DMS 273 (cell line): ENCODE data around the gene DNAJB11.

Source experiments
- DNase-seq: peaks from one replicate; lab custom pipeline; 2025; ENCODE audit not compliant: unreplicated experiment; lab: John Stamatoyannopoulos, UW

Gene DNAJB11

DNA sequence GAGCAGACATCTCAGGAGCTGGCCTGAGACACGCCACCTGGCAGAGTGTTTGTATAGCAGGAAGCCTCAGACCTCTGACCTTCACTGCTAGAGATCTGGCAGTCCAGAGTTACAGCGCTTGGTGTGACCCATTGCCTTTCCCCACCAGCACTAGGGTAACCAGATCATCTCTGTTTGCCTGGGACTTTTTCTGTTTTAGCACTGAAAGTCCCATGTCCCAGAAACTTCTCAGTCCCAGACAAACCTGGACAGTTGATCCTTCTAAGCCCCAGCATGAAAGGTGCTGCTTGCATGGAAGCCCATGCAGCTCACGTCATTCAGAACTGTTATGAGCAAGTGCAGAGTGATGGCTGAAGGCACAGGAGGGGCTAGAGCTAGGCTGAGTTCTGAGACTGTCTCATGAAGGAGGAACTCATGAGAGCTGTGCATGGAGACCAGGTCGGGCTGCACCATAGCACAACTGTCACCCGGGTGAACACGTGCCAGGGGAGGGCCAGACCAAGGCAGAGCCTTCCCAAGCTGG, 24.1 kb downstream of the DNAJB11 start:
- DNase-seq = peak; percentile 16

- DNase-seq = no peak
Observed at GRCh38 chr3:186596568-186597287, 26.2 kb downstream of the DNAJB11 start.

DNA sequence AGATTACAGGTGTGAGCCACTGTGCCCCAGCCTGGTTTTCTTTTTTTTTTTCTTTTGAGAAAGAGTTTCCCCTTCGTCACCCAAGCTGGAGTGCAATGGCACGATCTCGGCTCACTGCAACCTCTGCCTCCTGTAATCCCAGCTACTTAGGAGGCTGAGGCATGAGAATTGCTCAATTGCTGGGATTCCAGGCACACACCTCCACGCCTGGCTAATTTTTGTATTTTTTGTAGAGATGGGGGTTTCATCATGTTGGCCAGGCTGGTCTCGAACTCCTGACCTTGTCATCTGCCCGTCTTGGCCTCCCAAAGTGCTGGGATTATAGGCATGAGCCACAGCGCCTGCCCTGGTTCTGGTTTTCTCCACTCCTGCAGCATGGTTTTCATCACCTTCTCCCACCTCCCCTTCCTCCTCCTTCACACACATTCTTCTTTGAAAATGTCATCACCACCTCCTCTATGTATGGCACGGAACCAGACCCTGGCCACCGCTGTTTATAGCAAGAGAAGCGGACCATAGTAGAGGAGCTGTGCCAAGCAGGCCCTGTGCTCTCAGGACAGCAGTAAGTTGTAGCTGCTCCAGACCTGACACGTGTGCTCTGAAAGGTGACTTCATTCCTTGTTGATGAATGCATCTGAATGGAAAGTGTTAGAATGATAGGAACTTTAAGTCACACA, 27.7 kb downstream of the DNAJB11 start:
- no peak for DNase-seq

- no peak for DNase-seq
Observed at GRCh38 chr3:186598794-186599141, 28.2 kb downstream of the DNAJB11 start.

GRCh38 chr3:186599142-186599784, 28.7 kb downstream of the DNAJB11 start:
- DNase-seq = no peak

DNA sequence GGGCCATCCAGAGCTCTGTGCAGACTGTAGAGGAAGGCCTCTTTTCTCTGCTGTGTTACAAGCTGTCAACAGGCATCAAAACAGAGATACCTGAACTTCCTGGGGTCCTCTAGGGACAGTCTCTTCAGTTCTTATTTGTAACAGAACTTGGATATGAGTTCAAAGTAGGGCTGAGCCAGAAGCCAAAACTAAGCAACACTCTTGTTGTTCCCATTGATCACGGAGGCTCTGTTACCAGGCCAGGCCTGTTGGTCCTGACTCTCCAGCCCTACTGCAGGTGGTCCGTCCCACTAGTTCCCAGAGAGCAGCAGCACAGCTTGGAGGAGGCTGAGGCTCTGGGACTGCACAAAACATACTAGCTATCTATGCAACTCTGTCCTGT, 29.3 kb downstream of the DNAJB11 start:
- DNase-seq = no peak

- DNase-seq = no peak
Observed at GRCh38 chr3:186600896-186601295, 30.4 kb downstream of the DNAJB11 start.

DNA sequence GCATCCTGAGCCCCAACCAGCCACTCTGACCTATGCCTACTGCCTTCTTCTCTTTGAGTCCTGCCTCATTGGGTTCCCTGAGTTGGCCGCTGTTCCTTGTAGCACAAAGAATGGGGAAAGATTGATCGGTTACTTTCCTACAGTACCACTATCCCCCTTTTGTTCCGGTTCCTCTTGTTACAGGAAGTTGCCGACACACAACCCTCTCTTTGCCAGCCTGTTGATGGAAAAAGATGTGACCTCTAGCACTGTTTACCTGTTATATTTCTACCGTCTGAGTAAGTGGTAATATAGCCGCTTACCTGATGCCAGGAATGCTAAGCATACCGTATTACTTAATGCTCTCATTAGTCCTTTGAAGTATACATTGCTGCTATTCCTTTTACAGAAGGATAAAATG, 32.6 kb downstream of the DNAJB11 start:
- DNase-seq = no peak

DNA sequence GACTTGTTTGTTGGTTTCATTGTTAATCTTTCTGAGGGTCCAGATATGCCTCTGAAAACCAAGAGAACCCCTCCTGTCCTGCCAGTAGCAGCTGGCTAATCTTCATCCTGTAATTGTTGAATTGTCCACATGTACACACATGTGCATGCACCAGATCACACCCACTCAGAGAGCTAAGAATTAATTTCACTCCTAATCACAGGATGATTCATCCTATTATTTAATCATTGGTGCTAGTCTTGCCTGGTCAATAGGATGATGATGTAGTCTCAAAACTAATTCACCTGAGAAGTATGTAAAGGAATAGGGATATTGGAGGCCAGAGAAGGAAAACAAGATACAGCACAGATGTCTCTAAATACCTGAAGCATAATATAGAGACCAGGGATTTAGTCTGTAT, 34.6 kb downstream of the DNAJB11 start:
- DNase-seq = no peak

GRCh38 chr3:186605561-186606545, 35.3 kb downstream of the DNAJB11 start:
- DNase-seq = no peak

GRCh38 chr3:186608624-186609215, 38.2 kb downstream of the DNAJB11 start:
- no peak for DNase-seq

DNA sequence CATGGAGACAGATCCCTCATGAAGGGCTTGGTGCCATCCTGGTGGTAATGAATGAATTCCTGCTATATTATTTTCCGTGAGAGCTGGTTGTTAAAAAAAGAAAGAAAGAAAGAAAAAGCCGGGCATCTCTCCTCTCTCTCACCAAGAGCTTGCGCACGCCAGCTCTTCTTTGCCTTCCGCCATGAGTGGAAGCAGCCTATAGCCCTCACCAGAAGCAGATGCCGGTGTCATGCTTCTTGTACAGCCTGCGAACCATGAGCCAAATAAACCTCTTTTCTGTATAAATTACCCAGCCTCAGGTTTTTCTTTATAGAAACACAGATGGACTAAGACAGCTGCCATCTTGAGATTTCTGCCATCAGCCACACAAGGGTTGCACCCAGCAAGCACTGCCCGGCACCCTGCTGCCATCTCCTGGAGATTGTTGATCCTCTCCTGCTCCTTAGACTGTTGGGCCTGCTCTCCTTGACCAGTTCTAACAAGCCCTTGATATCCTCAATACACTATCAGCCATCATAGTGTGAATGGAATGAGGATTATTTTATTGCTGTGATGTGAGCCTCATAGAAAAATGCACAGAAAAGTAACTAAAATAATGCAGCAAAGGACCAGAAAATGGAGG, 38.8 kb downstream of the DNAJB11 start:
- peak; percentile 30 for DNase-seq

- no peak for DNase-seq
Observed at GRCh38 chr3:186612065-186612464, 41.5 kb downstream of the DNAJB11 start.

DNA sequence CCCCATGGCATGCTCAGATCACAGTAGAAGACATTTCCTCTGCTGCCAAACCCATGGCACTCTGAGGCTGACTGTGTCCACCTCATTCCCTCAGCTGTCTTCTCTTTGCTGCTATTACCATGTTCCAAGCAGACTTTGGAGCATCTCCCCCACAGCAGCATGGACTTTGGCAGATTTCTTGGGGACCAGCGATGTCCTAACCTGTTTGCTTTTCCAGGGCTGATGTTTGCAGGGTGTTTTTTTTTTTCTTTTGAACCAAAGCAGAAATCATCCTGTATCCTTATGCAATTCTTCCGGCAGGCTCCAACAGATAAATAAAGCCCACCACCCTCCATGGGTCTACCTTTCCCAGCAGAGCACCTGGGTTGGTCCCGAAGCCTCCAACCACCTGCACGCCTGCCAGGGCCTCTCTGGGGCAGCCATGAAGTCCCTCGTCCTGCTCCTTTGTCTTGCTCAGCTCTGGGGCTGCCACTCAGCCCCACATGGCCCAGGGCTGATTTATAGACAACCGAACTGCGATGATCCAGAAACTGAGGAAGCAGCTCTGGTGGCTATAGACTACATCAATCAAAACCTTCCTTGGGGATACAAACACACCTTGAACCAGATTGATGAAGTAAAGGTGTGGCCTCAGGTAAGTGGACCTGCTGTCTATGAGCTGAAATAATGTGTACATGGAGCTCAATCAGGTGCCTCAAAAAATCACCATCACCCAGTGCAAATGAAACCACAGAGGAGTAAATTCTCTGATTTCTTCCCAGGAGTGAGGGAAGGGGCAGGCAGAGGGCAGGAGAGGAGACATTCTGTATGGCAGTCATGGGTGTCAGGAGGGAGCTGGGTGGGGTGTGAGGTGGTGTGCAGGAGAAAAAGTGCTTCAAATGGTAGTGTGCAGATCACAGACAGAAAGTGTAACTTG, 42.5 kb downstream of the DNAJB11 start, which contains the start of gene AHSG:
Gene AHSG (plus strand): TSS at position 340 of the 916 bp plus-strand sequence. CDS start 82 bp downstream, at position 422.
- no peak for DNase-seq

- peak; percentile 25 for DNase-seq
Observed at GRCh38 chr3:186613637-186614265, 43.2 kb downstream of the DNAJB11 start.

DNA sequence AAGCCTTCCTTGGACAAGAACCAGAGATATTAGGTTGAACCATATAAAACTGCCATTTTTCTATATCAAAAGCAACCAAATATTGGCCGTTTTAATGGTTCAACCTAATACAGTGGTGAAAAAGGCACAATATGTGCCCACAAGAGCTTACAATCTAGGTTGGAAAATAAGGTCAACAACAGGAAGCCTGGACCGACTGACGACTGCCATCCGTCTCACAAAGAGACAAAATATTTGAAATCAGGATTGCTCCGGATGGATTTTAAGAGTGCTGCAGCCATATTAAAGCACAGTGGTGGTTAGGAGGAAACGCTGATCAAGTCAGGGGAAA, 43.7 kb downstream of the DNAJB11 start:
- DNase-seq = no peak

- peak; percentile 88 for DNase-seq
Observed at GRCh38 chr3:186614597-186615483, 44.3 kb downstream of the DNAJB11 start.

DNA sequence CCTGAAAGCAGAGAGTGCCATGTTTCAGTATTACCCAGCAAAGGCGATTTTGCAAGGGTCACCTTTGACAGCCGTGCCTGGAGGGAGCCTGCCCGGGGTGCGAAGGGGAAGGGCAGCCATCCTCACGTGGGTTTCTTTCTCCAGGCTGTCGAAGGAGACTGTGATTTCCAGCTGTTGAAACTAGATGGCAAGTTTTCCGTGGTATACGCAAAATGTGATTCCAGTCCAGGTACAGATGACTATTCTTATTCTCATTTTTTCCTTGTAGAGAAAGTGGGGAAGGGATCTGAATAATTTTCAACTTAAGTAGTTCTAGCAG, 45.7 kb downstream of the DNAJB11 start:
- no peak for DNase-seq
